Osteocyte (in vitro differentiated cells): ENCODE data around the gene CPZ. TPM values are rescaled to one million over a fixed set of nuclear protein-coding genes. Genes with fewer than 3 reads are reported as not detected.

ENCODE experiments used
- DNase-seq: peaks from one replicate; pipeline ENCODE4 v3.0.0; 2021; ENCODE audit warnings: mixed read lengths; ENCODE audit not compliant: unreplicated experiment; ENCODE audit errors: extremely low spot score
- H3K27ac Mint-ChIP-seq: one replicate; pipeline ENCODE4 v1.8.0; 2021; ENCODE audit warnings: mild to moderate bottlenecking, mixed read lengths; ENCODE audit not compliant: unreplicated experiment
- H3K27me3 Mint-ChIP-seq: one replicate; pipeline ENCODE4 v1.8.0; 2021; ENCODE audit warnings: mixed read lengths; ENCODE audit not compliant: unreplicated experiment
- H3K36me3 Mint-ChIP-seq: one replicate; pipeline ENCODE4 v1.8.0; 2021; ENCODE audit warnings: mixed read lengths; ENCODE audit not compliant: unreplicated experiment
- H3K4me1 Mint-ChIP-seq: one replicate; pipeline ENCODE4 v1.8.0; 2021; ENCODE audit warnings: mixed read lengths; ENCODE audit not compliant: unreplicated experiment
- H3K4me3 Mint-ChIP-seq: one replicate; pipeline ENCODE4 v1.8.0; 2021; ENCODE audit warnings: mild to moderate bottlenecking, moderate library complexity, mixed read lengths; ENCODE audit not compliant: unreplicated experiment
- H3K9me3 Mint-ChIP-seq: one replicate; pipeline ENCODE4 v1.8.0; 2021; ENCODE audit warnings: mixed read lengths; ENCODE audit not compliant: unreplicated experiment
- CTCF ChIP-seq: fragments of 200-600 bp; sonication (generic); IDR thresholded peaks from 2 replicates; pipeline ENCODE4 v1.5.0; 2021; ENCODE audit warnings: antibody characterized with exemption, mild to moderate bottlenecking, moderate library complexity
- total RNA-seq: library from RNA; stranded (reverse); gene quantifications from 2 replicates; pipeline ENCODE4 v1.2.1, GENCODE V29; 2021

CPZ gene
- total RNA-seq, 1 donor from 2014 or later = 10.7 TPM

GRCh38 chr4:8588196-8588470 lies 4.4 kb upstream of the CPZ start:
- Mint-ChIP-seq H3K4me1 (peaks cover 31% of the 10 kb centered on the region), H3K27ac (no peak overlapping the region), H3K4me3 (no peak overlapping the region), H3K9me3 (no peaks in the 10 kb centered on the region), H3K27me3 (peaks cover 27% of the 10 kb centered on the region), H3K36me3 (no peaks in the 10 kb centered on the region)
- no peak for TF ChIP-seq CTCF
- no peak for DNase-seq

- Mint-ChIP-seq H3K4me1 (peaks cover 41% of the 10 kb centered on the region), H3K9me3 (no peaks in the 10 kb centered on the region), H3K36me3 (no peaks in the 10 kb centered on the region), H3K27me3 (peaks cover 29% of the 10 kb centered on the region), H3K27ac (peak overlapping the region; percentile 1), H3K4me3 (no peak overlapping the region)
- TF ChIP-seq CTCF = no peak
- DNase-seq = no peak
Measured at GRCh38 chr4:8589336-8589735, 3.2 kb upstream of the CPZ start.

GRCh38 chr4:8589823-8590545 lies 2.6 kb upstream of the CPZ start:
- H3K4me1 Mint-ChIP-seq = peaks cover 43% of the 10 kb centered on the region
- no peaks in the 10 kb centered on the region for H3K36me3 Mint-ChIP-seq
- peaks cover 23% of the 10 kb centered on the region for H3K27me3 Mint-ChIP-seq
- no peak for DNase-seq
- no peak for TF ChIP-seq CTCF
- no peak overlapping the region for H3K4me3 Mint-ChIP-seq
- peak overlapping the region; percentile 62 for H3K27ac Mint-ChIP-seq
- no peaks in the 10 kb centered on the region for H3K9me3 Mint-ChIP-seq

GRCh38 chr4:8590546-8590880 lies 2.1 kb upstream of the CPZ start:
- peaks cover 18% of the 10 kb centered on the region for H3K27me3 Mint-ChIP-seq
- peak overlapping the region; percentile 62 for H3K27ac Mint-ChIP-seq
- H3K36me3 Mint-ChIP-seq = no peaks in the 10 kb centered on the region
- peaks cover 43% of the 10 kb centered on the region for H3K4me1 Mint-ChIP-seq
- TF ChIP-seq CTCF = no peak
- DNase-seq = no peak
- no peaks in the 10 kb centered on the region for H3K9me3 Mint-ChIP-seq
- no peak overlapping the region for H3K4me3 Mint-ChIP-seq

GRCh38 chr4:8591114-8591513 lies 1.5 kb upstream of the CPZ start:
- Mint-ChIP-seq H3K4me3 (no peak overlapping the region), H3K27ac (no peak overlapping the region), H3K4me1 (peaks cover 43% of the 10 kb centered on the region), H3K9me3 (no peaks in the 10 kb centered on the region), H3K27me3 (peaks cover 16% of the 10 kb centered on the region), H3K36me3 (no peaks in the 10 kb centered on the region)
- no peak for TF ChIP-seq CTCF
- no peak for DNase-seq
